Lower leg skin (tissue), 3 donors: Measurements from ENCODE around the gene SLK.

ENCODE experiments used
- POLR2A ChIP-seq, 2 donors: fragments of 450-650 bp; IDR thresholded peaks; one replicate each; pipeline ENCODE4 v1.6.1; 2016 to 2017; ENCODE audit warnings: antibody characterized with exemption in 2 of 2, mild to moderate bottlenecking in 1 of 2, moderate library complexity in 1 of 2
- TF ChIP-seq, protein P1 (sequence below), 3 donors: fragments of 450-650 bp; IDR thresholded peaks; one replicate each; pipeline ENCODE4 v1.5.1; 2016; ENCODE audit warnings: antibody characterized with exemption in 3 of 3, mild to moderate bottlenecking in 3 of 3, moderate library complexity in 2 of 3

DNA sequence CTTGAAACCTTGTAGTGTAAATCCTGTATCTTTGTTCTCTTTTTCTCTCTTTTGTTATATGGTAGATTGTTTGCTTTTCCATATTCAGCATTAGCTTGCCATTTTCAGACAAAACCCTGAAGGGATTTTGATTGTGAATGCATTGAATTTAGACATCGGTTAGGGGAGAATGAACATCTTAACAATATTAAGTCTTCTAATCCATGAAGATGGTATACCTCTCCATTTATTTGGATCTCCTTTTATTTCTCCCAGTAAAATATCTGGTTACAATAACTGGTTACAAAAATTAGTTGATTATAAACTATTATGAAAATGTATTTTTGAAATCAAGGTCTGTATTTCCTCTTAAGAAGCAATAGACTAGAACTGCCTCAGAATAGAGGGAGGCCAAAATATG, 12.4 kb upstream of the SLK start:
- TF ChIP-seq, protein P1, sequence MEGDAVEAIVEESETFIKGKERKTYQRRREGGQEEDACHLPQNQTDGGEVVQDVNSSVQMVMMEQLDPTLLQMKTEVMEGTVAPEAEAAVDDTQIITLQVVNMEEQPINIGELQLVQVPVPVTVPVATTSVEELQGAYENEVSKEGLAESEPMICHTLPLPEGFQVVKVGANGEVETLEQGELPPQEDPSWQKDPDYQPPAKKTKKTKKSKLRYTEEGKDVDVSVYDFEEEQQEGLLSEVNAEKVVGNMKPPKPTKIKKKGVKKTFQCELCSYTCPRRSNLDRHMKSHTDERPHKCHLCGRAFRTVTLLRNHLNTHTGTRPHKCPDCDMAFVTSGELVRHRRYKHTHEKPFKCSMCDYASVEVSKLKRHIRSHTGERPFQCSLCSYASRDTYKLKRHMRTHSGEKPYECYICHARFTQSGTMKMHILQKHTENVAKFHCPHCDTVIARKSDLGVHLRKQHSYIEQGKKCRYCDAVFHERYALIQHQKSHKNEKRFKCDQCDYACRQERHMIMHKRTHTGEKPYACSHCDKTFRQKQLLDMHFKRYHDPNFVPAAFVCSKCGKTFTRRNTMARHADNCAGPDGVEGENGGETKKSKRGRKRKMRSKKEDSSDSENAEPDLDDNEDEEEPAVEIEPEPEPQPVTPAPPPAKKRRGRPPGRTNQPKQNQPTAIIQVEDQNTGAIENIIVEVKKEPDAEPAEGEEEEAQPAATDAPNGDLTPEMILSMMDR (IDR thresholded peaks at IDR 0.05), result no peak
- TF ChIP-seq POLR2A (IDR thresholded peaks at IDR 0.05), result no peak
